Measurements from ENCODE around the gene CA4.

DNA sequence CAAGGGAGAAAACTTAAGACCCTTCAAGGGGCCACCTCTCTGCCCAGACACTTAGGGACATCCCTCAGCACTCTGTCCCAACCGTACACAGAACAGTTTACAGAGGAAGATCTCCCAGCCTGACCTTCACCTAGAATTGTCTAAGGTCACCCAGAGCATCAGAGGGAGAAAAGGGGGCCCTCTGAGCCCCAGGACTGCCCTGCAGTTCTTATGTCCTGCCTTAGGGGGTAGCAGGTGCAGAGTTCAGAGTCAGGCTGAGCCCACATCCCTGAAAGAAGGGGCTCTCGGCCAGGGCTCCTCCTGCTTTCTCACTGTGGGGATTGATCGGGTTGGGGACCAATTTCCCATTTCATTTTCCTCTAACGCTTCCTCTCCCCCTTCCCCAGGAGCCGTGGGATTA, 15.4 kb downstream of the CA4 start:
- TF ChIP-seq, protein P1, sequence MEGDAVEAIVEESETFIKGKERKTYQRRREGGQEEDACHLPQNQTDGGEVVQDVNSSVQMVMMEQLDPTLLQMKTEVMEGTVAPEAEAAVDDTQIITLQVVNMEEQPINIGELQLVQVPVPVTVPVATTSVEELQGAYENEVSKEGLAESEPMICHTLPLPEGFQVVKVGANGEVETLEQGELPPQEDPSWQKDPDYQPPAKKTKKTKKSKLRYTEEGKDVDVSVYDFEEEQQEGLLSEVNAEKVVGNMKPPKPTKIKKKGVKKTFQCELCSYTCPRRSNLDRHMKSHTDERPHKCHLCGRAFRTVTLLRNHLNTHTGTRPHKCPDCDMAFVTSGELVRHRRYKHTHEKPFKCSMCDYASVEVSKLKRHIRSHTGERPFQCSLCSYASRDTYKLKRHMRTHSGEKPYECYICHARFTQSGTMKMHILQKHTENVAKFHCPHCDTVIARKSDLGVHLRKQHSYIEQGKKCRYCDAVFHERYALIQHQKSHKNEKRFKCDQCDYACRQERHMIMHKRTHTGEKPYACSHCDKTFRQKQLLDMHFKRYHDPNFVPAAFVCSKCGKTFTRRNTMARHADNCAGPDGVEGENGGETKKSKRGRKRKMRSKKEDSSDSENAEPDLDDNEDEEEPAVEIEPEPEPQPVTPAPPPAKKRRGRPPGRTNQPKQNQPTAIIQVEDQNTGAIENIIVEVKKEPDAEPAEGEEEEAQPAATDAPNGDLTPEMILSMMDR (IDR thresholded peaks at IDR 0.05; ENCODE audit: poor library complexity), result no peak
- no peak for TF ChIP-seq EZH2 (IDR thresholded peaks at IDR 0.05; ENCODE audit: borderline replicate concordance)

Measured in hepatocyte (in vitro differentiated cells).